Right renal cortex interstitium (tissue), 3 donors: ENCODE measurements around the gene TIGIT. TPM values are rescaled to one million over a fixed set of nuclear protein-coding genes. Genes with fewer than 3 reads are reported as not detected.

Source experiments
- DNase-seq, 3 donors: peaks; one replicate each; pipeline ENCODE4 v3.0.0-alpha.2; 2013; ENCODE audit warnings: low read depth in 3 of 3, low spot score in 2 of 3
- polyA plus RNA-seq, 3 donors: library from polyadenylated mRNA; unstranded; fragments of 120-200 nt; gene quantifications; one replicate each; pipeline ENCODE4 v1.2.1, GENCODE V29; 2013; ENCODE audit not compliant: insufficient read length in 3 of 3

Gene TIGIT
- polyA plus RNA-seq, 3 donors = 0.06 to 0.07 TPM; not detected in 1

DNA sequence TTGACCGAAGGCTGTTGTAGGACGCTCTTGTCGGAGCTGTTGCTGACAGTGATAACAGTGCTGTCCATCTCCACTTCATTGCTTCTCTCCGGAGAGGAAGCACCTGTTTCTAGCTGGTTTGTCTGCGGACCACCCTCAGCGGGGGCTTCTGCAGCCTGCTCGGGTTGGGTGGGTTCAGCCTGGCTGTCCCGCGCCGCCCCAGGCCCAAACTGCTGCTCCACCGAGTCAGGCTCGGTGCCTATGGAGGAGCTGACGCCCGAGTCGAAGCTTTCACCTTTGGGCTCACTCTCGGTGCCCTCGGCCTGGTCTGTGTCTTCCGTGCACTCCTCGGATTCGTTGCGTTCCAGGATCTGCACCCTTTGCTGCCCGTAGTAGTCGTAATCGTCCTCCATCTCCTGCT, 56.9 kb downstream of the TIGIT start:
- DNase-seq = no peak

DNA sequence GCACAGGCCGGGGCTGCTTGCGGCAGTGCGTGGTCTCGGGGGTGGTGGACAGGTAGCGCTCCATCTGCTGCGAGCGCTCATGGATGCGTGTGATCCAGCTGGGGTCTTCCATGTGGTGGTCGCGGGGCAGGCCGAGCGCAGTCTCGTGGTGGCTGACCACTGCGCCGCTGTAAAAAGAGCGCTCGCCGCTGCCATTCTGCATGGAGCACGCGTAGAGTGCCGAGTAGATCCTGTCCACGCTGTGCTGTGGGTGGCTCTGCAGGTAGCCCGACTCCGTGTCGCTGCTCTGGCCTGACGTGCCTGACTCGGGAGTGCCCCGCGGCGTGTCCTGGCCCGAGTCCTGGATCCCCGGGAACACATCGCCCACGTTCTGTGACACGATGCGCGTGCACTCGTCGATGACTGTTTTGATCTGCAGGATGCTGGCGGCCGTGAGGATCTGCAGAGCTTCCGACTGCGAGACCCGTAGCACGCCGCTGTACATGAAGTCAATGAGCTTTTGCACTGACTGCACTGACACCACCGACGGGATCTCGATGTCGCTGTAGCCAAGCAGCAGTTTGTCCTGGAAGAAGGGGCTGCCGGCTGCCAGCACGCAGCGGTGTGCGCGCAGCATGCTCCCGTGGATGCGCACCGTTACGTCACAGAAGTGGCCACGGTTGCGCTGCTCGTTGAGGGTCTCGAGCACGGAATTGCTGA, 57.4 kb downstream of the TIGIT start:
- DNase-seq = no peak

DNA sequence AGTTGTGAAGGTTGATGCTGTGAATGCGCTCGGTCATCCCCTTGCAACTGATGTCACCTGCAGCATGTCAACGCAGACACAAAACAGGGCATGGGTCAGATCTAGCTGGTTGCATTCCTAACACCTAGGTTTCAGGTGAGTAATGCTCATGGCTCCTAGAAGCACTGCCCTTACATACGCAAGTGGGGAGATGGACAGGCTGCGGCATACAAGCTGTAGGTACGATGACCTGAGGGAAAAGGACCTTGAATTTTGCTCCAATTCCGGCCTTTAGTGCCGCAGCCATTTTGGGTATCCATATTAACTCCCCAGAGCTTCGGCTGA, 58.0 kb downstream of the TIGIT start:
- no peak for DNase-seq

DNA sequence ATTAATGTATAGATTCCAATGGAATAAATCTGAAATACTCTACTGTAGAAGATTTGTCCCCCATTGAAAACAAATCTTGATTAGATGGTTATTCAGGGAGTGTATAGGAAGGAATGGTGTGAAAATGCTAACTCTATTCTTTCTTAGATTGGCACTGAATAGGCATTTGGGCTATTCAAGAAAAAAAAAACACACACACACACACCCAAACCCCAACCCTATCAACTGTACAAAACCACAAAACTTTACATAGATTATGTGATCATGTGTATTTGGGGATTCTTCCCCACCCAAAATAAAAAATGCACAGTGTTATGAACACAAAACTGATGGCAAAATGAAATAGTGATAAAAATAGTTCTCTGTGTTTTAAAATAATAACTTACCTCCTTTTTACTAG, 61.8 kb downstream of the TIGIT start:
- no peak for DNase-seq

DNA sequence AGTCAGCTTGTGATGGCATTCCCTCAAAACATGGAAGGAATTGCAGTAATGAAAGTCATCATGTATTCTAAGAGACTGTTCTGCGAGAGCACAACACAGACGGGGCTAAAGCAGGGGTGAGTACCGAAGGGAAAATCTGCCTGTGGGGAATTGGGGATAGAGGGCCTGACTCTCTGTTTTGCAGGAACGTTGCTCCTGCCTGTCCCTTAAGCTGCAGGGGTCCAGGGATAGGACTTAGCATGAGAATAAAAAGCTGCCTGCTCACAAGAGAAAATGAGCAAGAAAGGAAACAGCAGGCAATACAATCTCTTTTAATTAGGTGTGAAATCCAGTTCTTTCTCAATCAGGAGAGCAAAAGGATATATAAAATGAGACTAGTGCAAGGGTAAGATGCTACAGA, 62.2 kb downstream of the TIGIT start:
- DNase-seq = no peak

DNA sequence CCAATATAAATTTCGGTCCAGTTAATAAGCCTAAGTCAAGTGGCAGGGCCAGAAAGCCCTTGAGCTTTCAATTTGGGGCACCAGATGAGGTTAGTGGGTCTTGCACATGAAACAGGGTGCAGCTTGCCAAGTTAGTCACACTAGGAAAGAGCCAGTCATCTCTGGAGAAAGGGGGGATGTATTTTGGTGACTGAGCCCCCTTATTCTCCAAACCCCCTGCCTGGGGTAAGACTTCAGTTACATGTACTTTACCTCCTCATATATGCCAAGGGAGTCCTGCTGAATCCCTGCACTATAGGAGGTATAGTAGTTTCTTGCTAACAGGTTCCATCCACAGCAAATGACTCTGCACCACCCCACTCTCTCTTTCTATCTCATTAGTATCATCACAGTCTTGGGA, 62.7 kb downstream of the TIGIT start:
- DNase-seq = no peak

Other genes with a start within 250 kb of the TIGIT start
- gene CCDC191, start 237.5 kb upstream of the TIGIT start, polyA plus RNA-seq = 10 to 100 TPM; 14.3 to 20.1 (median 15.5) TPM
- 10 to 100 TPM; 24.9 to 26.4 (median 24.9) TPM for gene QTRT2, start 237.3 kb upstream of the TIGIT start, polyA plus RNA-seq
- gene DRD3, start 115.0 kb upstream of the TIGIT start, polyA plus RNA-seq = not detected
- under 1 TPM in 1 of 3 donors, not detected in 2; 0.06 TPM for gene ZNF80, start 56.5 kb upstream of the TIGIT start, polyA plus RNA-seq